GM21786 (cell line): ENCODE data around the gene CFI.
"Not testable (repeated sequence)": the region's sequence is repeated elsewhere in the genome, so short reads cannot be mapped to it uniquely, and the experiment has no call there.

Experiments used
- ATAC-seq: cut with Tn5 transposase; IDR thresholded peaks from one replicate; pipeline ENCODE4 v1.9.1; 2021; ENCODE audit not compliant: unreplicated experiment

Gene CFI

DNA sequence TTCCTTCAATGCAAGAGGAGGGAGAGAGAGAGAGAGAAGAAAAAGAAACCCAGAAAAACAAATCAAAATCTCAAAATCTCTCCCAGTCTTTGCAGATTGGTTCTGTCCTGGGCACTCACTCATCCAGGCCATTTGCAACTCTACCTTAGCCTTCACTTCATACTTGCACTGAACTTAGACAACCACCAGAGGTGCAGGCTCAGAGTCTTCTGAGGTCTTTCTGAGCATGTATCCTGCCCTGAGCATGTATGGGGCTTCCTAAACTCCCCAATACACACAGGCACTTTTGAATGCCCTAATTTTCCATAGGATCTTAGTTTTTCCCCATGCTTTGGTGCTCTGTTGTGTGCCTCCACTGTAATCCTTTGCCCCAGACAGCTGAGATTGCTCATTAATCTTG, 2.9 kb downstream of the CFI start:
- ATAC-seq: no peak

DNA sequence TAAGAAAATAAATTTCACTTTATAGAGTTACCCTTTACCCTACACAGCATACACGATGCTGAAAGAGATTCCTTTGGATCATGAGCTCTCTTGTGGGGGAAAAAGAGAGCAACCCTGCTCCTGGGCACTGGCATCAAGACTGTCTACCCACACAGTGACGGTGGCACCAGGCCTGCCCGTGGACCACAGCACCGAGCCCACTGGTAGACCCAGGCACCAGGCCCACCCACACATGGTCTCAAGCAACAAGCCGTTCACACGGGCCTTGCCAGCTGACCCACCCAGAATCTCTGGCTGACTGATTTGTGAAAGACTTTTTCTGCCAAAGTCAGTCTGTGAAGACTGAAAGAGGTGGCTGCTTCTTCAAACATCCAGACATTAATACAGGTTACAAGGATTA, 6.7 kb downstream of the CFI start:
- no peak for ATAC-seq

DNA sequence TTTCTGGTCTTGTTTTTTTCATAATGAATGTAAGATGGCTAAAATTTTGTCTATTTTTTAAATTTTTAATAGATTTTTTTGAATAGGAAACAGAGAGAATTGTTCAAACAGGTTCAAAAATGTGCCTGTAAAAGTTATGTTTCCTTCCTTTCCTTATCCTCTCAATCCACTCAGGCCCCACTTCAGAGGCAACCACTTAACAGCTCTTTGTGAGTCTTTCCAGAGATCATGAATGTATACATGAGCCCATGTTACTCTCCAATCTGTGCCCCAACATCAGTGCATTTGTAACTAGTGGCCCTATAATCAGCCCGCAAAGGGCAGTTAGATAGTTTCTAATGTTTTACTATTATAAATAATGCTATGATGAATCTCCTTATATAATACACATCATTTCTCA, 14.0 kb downstream of the CFI start:
- no peak for ATAC-seq

DNA sequence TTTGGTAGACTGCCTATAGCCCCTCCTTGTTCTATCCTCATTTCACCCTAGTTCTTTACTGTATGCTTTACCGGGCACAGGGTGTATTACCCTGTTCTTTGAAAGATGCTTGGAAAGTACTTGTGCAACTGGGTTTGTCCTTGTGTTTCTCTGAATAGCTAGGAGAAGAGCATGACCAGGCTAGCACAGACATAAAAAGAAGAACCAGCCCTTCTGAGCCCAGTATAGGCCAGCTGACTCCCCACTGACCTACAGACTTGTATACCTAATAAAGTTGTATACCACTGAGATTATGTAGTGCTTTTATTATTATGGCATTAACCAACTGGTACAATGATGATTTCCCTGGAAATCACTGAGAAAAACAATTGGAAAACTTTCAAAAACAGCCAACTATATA, 15.0 kb downstream of the CFI start:
- no peak for ATAC-seq

DNA sequence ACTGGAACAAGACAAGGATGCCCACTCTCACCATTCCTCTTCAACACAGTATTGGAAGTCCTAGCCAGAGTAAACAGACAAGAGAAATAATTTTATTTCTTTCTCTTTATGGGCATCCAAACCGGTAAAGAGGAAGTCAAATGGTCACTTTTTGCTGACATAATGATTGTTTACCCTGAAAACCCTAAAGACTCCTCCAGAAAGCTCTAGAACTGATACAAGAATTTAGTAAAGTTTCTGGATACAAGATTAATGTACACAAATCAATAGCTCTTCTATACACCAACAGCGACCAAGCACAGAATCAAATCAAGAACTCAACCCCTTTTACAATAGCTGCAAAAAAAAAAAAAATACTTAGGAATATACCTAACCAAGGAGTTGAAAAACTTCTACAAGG, 19.7 kb downstream of the CFI start:
- ATAC-seq: not testable (repeated sequence)

DNA sequence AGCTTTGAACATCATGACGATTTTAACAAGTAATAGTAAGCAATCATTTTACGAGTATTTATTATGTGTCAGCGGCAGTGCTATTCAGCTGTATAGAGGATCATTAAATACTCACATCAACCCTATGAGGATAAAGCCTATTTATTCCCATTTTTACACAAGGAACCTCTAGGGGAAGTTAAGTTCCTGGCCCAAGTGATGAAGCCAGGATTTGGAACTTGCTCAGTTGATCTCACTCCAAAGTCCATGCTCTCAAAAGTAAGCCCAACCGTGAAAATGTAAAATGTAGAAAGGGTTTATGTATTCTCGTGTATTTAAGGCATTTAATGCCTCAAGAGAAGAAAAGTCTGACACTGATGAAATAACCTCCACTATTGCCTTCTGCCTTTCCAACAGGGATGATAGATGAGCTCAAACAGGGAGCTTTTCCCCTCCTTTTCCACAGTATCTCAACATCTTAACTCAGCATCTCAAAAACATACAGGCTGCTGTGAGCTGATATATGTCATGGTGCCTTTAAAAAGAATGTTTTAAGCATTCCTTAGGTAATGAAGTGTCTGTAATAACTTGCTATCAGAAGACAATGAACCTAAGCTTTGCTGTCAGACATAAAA, 36.9 kb downstream of the CFI start:
- ATAC-seq: no peak

DNA sequence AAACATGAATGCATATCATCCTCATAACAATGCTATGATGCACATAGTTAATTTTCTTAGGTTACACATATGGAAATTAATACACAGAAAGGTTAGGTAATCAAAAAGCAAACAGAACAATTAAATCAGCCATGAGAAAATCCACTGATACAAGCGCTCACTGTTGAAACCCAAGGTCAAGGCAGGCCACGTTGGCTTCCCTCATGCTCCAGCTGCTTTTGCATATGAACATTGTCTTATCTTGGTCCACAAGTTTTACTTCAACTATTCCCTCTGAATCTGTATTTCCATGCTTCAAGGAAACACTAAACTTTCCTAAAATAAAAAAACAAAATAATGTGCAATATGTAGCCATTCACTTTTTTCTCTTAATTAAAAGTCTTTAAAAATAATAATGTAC, 37.4 kb downstream of the CFI start:
- ATAC-seq: no peak

DNA sequence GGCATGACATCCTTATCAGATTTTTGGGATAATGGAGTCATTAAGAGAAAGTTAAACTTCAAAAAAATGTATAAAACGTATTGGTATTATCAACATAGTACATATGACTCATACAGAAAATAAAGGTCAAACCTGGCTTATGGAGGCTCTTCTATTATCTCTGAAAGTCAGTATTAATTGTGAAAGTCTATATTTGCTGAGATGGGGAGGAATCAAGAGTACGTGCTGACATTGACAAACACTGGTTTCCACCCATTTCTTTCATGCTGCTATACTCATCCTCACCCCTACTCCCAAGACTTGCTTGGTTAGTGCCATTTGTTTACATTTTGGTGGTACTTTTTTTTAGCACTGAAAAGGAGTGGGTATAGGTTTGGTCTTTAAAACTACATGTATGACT, 41.1 kb downstream of the CFI start:
- no peak for ATAC-seq

DNA sequence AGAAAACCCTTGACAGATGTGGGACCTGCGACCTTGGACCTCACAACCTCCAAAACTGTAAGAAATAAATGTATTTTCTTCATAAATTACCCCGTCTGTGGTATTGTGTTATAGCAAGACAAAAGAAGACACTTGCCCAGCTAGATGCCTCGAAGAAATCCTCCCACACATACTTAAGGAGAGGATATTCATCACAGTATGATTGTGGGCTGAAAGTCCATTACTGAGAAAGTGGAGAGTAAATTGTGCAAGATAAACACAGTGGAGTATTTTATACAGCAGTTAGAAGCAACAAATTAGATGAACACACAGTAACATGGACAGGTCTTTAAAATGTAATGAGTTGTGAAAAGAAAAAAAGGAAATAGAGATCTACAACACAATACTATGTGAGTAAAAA, 46.1 kb downstream of the CFI start:
- ATAC-seq: no peak

DNA sequence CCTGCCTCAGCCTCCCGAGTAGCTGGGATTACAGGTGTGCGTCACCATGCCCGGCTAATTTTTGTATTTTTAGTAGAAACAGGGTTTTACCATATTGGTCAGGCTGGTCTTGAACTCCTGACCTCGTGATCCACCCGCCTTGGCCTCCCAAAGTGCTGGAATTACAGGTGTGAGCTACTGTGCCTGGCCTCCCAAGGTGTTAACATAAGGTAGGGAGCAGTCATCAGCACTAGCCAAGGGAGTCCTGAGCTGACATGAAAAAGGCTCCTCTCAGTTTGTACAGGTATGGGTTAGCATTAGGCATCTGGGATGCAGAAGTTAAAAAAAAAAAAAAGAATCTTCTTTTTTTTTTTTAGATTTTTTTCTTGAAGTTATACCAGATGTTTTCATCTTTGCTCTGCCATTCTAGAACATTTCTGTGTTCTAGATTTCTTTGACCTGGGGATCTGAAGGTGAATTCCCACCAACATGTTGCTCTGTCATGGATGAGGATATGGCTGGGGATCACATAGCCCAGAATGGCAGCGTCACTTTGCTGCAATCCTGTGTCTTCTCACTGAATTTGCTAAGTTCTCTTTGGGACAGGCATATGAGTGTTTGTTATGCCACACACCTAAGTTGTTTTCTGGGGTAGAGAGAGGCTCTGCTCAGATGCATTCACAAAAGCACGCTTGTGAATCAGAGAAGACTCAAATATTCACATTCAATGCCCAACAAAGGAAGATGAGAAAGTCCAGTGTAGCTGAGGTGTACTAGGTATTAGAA, 47.5 kb downstream of the CFI start:
- no peak for ATAC-seq

DNA sequence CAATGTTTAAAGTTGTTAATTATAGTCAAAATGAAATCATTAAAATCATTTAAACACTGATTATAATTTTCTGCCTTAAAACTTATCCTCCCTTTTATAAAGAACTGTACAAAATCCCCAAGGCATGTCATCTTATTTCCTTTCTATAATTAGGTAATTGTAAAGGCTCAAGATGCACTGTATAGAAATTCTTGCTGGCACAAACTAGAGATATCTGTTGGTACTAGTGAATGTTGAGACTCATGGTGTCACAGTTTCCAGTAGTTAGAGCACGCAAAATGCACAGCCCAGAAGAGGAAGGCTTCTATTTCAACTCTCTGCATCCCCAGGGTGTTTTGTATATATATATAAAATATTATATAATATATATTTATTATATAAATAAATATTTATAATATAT, 49.3 kb downstream of the CFI start:
- ATAC-seq: no peak

DNA sequence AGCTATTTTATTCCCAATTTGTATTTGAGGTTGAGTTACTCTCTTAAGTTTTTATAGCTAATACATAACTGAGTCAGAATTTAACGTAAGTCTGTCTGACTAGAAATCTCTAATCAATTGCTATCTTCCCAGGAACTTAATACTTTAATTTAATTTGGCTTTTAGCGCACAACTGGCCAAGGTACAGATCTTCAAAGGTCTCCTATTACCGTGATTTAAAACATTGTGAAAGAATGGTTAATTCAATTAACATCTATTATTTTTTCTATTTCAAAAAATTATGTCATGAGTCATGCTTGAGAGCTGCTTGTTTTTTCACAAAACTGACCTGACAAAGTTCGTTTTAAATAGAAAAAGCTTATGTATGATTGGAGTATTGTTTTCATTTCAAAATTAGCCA, 49.9 kb downstream of the CFI start:
- ATAC-seq: no peak

DNA sequence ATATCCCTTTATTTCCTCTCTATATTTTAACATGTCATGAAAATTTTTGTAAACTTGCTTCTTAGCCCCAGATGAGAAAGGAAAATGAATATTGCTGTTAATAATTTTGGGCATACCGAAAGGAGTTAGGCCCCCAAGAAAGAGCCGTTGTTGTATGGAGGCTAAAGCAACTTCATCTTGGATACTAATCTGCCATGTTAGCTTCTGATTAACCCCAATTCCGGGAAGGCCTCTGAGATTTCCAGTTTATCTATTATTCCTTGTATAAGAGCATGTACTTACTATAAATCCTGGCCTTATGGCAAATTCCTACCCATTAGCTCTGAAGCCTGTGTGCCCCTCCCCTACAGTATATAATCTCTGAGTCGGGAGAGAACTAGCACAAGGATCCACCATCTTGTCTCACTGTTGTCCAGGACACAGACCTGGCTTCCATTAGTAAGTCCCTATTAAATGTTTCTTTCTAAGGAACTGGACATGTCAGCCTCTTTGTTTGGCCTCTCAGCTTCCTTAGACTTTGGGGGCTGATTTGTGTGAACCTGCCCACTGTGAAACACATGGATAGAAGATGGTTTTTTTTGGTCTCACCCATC, 51.1 kb downstream of the CFI start:
- no peak for ATAC-seq

DNA sequence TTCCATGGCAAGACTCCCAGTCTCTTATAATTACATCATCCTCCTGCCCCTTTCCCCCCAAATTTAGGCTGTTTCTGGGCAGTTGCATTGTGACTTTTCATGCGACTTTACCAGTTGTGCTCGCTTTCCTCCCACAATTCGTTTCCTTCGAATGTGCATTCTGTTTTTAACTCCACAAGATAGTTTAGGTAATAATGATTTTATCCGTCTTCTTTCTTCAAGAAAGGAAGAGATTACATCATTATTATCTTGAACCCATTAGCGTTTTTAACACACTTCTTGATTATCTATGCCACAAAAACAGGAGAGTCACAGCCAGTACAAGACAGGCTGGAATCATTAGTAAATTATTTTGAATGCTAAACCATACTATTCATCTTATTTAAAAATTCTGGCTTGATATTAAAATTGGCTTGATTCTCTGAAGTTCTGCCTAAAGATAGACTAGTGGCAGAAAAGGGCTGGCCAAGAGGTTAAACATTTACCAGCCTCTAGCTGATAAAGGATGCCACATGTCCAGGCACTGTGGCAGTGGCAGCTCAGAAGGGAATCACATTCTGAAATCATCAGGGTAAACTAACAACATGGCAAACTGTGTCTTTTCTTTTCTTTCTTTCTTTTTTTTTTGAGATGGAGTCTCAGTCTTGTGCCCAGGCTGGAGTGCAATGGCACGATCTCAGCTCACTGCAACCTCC, 52.3 kb downstream of the CFI start:
- ATAC-seq: no peak

DNA sequence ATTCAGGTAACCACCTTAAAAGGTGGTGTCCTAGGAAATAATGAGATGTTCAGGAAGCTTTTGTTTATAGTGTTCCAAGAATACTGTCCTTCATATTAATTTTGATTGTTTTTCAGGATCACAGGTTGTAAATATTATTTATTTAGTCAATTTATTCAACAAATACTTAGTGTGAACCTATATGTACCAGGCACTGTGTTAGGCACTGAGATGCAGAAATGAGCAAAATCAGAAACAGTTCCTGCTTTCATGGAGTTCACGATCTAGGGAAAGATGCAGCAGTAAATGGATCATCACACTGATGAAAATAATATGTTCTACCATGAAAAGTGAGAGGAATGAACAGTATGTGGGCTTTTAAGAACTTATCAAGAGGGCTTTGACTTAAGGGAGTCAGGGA, 53.7 kb downstream of the CFI start:
- ATAC-seq: no peak

DNA sequence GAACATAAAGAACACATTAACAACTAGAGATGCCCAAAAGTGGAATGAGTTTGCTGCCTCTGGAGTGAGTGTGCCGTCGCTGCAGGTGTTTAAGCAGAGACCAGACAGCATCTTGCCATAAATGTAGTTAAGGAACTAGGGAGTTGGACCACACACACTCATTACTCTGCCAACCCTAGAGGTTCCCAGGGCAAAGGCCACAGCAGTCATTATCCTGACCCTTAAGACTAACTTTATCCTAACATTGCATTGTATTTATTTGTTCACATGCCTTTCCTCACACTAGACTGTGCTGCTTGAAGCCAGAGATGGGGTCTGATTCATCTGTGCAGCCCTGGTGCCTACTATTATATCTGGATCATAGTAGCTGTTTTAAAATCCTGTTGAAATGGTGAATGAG, 55.1 kb downstream of the CFI start:
- ATAC-seq: no peak

DNA sequence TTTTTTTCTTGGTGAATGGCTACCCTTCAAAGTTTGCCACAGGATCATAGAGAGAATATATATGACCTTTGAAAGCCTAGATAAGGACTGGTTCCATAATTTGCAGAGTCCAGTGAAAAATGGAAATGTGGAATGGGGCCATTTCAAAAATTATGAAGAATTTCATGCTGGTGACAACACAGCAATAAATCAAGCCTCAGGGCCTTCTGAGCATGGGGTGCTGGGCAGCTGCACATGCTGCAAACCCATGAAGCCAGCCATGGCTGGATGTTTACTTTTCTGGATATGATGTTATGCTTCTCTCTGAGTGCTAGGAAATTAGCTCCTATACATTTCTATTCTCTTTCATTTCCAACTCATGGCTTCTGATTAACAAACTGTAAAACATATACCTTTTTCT, 56.0 kb downstream of the CFI start:
- no peak for ATAC-seq

DNA sequence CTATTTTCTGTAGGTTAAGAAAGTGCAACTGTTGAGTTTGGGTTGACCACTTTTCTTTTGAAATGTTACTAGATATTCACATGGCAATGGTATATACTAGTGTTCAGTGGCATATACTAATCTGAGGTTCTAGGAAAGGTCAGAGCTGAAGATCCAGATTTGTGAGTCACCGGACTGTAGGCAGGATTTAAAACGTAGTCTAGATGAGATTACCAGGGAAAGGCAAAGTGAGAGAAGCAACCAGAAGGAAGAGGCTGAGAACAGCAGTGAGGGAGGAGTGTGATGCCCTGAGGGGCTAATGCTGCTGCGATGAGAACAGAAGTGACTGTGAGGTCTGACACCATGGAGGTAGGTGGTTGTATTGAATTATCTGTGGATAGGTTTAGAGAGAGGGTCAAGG, 62.3 kb downstream of the CFI start:
- no peak for ATAC-seq

DNA sequence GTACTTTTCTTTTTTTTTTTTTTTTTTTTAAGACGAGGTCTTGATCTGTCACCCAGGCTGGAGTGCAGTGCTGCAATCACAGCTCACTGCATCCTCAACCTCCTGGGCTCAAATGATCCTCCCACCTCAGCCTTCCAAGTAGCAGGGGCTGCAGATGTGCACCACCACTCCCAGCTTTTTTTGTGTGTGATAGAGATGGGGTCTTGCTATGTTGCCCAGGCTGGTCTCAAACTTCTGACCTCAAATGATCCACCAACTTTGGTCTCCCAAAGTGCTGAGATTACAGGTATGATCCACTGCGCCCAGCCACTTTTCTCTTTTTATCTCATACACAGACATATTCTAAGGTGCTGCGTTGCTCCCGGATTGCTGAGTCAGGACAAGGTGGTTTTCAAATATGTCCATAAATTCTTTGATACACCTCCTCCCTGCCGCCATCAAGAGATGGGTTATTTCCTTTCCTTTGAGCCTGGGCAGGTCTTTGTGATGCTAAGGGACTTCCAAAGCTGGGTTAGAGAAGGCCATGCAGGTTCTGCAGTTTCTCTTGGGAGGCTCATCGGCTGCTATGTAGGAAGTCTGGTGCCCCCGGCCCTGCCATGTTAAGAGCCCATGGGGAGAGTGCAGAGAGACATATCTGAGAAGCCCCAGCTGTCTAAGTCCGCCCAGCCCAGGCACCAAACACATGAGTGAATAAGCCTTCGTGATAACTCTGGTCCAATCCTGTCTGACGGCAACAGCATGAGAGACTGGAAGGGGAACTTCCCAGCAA, 63.5 kb downstream of the CFI start:
- no peak for ATAC-seq

DNA sequence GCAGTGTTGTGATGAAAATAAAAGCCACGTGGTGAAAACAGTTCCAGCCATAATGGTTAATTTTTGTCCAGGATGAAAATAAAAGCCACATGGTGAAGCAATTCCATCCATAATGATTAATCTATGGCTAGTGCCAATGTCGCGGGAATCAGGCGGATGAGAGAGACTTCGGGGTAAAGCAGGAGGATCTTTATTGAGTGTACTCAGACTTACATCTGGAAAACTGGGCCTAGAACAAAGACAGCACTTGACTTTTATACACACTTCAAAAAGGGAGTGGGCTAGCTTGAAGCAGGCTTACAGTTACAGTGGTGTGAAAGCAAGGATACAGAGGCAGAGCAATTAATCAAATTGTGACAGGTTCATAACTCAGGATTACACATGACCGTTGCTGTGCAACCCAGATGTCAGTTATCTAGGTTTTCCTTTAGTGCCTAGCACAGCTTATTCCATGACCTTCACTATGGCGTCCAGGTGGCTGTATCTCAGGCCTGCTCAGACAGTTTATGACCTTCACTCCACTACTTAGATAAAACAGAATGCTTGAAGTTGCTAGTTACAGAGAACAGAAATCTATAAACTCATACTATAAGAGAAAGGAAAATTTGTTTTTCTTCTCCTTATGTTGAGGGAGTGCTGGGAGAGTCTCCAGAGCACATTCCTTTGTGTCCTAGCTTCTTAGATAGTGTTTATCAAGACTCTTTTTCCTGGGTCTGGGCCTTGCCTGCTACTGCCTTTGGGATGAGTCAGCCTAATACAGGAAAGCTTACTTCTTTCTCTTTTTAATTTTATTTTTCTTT, 66.0 kb downstream of the CFI start:
- no peak for ATAC-seq

DNA sequence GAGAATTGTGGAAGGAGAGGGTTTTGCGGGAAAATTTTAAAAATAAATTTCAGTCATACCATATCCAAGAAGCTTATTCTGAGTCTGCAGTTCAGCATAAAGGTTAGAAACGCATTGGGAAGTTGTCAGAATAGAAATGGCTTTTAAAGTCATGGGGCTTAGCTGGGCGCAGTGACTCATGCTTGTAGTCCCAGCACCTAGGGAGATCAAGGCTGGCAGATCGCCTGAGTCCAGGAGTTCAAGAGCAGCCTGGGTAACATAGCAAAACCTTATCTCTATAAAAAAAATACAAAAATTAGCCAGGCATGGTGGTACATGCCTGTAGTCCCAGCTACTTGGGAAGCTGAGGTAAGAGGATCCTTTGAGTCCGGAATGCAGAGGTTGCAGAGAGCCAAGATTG, 68.1 kb downstream of the CFI start:
- ATAC-seq: no peak
